ENCODE measurements around the gene PRKD2.
"Not testable (repeated sequence)": the region's sequence is repeated elsewhere in the genome, so short reads cannot be mapped to it uniquely, and the experiment has no call there.

Gene PRKD2

DNA sequence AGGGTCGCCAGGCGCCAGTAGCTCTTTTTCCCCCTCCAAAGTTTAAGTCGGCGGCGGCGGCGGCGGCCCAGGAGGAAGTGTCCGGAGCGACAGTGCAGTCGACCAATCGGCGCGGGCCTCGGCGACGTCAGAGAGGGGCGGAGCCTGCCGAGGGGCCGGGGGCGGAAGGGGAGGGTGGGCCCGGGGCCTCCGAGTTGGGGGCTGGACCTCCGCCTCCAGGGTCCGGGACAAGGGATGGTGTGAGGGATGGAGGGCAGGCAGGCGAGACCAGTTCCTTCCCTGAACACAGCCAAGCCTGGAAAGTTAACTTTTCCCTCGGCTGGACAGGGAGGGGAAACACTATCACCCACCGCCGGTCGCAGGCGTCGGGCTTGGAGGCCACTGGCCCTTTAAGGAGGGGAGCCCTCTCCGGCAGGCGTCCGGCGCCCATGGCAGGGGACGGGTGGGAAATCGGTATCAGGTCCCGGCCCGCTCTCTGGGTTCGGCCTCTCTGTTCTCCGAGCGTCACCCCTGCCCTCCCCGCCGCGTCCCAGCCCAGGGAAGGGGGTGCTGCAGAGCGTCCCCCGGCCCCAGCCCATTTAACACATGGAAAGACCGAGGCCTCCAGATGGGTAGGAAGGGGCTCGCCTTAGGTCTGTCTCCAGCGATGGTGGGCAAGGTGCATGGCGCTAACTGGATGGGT, at the start of gene PRKD2:
TSS of gene PRKD2 (minus strand) at position 81 of the 682 bp plus-strand sequence. CDS start 744 bp downstream, outside the sequence.
- DNase-seq (ENCODE audit: low spot score): peak; percentile 96

DNA sequence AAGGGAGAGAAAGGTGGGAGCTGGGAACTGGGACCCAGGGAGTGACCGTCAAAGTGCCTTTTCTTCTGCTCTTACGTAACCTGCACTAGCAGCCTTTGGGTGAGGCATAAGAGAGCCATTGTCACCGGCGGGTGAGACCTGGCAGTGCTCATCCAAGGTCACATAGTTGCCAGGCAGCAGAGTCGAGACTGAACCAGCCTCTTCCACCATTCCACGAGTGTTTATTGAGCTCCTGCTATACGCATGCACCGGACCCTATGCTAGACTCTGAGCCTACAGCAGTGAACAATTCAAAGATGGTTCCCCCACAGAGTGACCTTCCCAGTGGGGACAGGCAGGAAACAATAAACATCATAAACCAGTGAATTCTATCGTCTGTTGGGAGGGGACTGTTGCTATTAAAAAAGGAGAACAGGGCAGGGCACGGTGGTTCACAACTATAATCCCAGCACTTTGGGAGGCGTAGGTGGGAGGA, 47.9 kb upstream of the PRKD2 start:
- DNase-seq (ENCODE audit: low spot score): no peak

DNA sequence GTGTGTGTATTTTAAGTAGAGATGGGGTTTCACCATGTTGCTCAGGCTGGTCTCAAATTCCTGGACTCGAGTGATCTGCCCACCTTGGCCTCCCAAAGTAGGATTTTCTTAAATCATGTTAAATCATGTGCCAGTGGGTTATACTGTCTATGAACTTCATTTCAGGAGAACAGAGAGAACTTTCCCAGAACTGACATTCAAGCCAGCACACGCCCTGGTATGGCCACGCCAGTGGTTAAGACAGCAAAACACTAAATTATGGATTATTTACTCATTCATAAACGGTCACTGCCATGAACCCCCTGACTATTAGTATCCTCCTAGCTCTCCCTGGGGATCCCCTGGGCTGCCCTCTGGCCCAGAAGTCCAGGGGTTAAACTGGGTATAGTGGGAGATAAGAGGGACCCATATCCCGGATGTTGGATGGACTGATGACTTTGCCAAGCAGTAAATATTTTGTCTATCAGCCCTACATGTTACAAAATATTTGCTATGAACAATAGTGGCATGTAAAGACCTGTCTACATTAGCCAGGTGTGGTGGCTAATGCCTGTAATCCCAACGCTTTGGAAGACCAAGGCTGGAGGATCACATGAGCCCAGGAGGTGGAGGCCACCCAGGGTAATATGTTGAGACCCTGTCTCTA, 45.5 kb upstream of the PRKD2 start:
- no peak for DNase-seq (ENCODE audit: low spot score)

GRCh38 chr19:46761418-46761831, 44.5 kb upstream of the PRKD2 start:
- DNase-seq (ENCODE audit: low spot score): no peak

DNA sequence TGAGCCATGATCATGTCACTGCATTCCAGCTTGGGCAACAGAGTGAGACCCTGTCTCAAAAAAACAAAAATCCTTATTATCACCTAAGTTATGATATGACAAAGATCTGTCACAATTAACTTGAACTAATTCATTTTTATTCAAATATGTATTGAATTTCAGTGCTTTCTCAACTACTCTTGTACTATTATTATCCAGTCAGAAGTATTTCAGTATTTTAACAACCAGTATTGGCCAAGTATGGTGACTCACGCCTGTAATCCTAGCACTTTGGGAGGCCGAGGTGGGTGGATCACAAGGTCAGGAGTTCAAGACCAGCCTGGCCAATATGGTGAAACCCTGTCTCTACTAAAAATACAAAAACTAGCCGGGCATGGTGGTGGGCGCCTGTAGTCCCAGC, 44.0 kb upstream of the PRKD2 start:
- DNase-seq (ENCODE audit: low spot score): not testable (repeated sequence)

- no peak for DNase-seq (ENCODE audit: low spot score)
Measured at GRCh38 chr19:46760363-46760762, 43.4 kb upstream of the PRKD2 start.

- peak; percentile 86 for DNase-seq (ENCODE audit: low spot score)
Measured at GRCh38 chr19:46759817-46760333, 43.0 kb upstream of the PRKD2 start.

GRCh38 chr19:46759206-46759605, 42.3 kb upstream of the PRKD2 start:
- DNase-seq (ENCODE audit: low spot score): no peak

- DNase-seq (ENCODE audit: low spot score): no peak
Measured at GRCh38 chr19:46756544-46756888, 39.6 kb upstream of the PRKD2 start.

- no peak for DNase-seq (ENCODE audit: low spot score)
Measured at GRCh38 chr19:46755853-46756543, 39.1 kb upstream of the PRKD2 start.

GRCh38 chr19:46755077-46755852, 38.4 kb upstream of the PRKD2 start:
- DNase-seq (ENCODE audit: low spot score): peak; percentile 69

- DNase-seq (ENCODE audit: low spot score): no peak
Measured at GRCh38 chr19:46753420-46754155, 36.7 kb upstream of the PRKD2 start.

GRCh38 chr19:46748325-46749109, 31.6 kb upstream of the PRKD2 start:
- DNase-seq (ENCODE audit: low spot score): peak; percentile 77

- DNase-seq (ENCODE audit: low spot score): peak; percentile 98
Measured at GRCh38 chr19:46746281-46747057, 29.6 kb upstream of the PRKD2 start, which contains the start of gene STRN4. Gene STRN4 (minus strand): TSS chr19:46746450. CDS start chr19:46746430, 20 bp downstream.

GRCh38 chr19:46745521-46746280, 28.8 kb upstream of the PRKD2 start, which contains the start of gene FKRP:
Gene FKRP (plus strand): TSS chr19:46746057. CDS start chr19:46755451, 9,394 bp downstream.
- DNase-seq (ENCODE audit: low spot score): peak; percentile 66

GRCh38 chr19:46745030-46745429, 28.1 kb upstream of the PRKD2 start:
- no peak for DNase-seq (ENCODE audit: low spot score)

DNA sequence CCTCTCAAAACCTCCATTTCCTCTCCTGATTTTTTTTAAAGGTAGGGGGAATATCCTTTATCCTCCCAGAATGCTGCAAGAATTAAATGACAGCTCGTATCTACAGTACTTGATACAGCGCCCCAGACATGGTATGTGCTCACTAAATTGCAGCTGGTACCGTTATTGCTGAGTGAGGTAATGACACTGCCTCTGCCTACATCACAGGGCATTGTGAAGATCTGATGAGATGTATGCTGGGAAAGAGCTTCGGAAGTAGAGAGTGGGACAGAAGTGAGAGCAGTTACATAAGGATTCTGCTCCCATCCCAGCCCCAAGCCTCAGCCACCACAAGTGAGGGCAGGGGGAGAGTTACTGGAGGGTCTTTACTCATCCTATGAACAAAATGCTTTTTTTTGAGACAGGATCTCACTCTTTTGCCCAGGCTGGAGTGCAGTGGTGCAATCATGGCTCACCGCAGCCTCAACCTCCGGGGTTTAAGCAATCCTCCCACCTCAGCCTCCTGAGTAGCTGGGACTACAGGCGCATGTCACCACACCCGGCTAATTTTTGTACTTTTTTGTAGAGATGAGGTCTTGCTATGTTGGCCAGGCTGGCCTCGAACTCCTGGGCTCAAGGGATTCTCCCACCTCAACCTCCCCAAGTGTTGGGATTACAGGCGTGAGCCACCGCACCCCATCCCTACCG, 27.2 kb upstream of the PRKD2 start:
- no peak for DNase-seq (ENCODE audit: low spot score)

GRCh38 chr19:46742926-46743480, 26.1 kb upstream of the PRKD2 start:
- DNase-seq (ENCODE audit: low spot score): no peak
